ENCODE measurements around the gene STK11IP. TPM values are rescaled to one million over a fixed set of nuclear protein-coding genes. Genes with fewer than 3 reads are reported as not detected.

STK11IP gene
- total RNA-seq, 2 donors from 2014 or later: 18.3 to 60.3 TPM

GRCh38 chr2:219656526-219656925, 58.9 kb downstream of the STK11IP start:
- 54% methylated on average over 1 of the region's 1 CpG for WGBS
- no peak overlapping the region for H3K27ac ChIP-seq

GRCh38 chr2:219658196-219658846, 60.7 kb downstream of the STK11IP start:
- Histone ChIP-seq H3K27ac (no peak overlapping the region), H3K4me3 (no peak overlapping the region), H3K9me3 (no peaks in the 10 kb centered on the region), H3K27me3 (replicated peaks; ENCODE audit: insufficient read depth) (no peaks in the 10 kb centered on the region), H3K36me3 (no peaks in the 10 kb centered on the region), H3K4me1 (replicated peaks) (no peaks in the 10 kb centered on the region)
- DNase-seq (ENCODE audit: low spot score): no peak
- WGBS: 66% methylated on average over 7 of the region's 7 CpGs
- TF ChIP-seq CTCF (IDR thresholded peaks at IDR 0.05): no peak
- TF ChIP-seq POLR2A (IDR thresholded peaks at IDR 0.05): no peak
- no peak for TF ChIP-seq POLR2AphosphoS5 (IDR thresholded peaks at IDR 0.05)
- intact Hi-C loops (cut with DNase I): no loop called here

More at GRCh38 chr2:219656526-219656925, 58.9 kb downstream of the STK11IP start:
- no peaks in the 10 kb centered on the region for H3K27me3 ChIP-seq (replicated peaks; ENCODE audit: insufficient read depth)
- no peak for TF ChIP-seq POLR2A (IDR thresholded peaks at IDR 0.05)
- intact Hi-C loops (cut with DNase I): no loop called here
- H3K4me1 ChIP-seq (replicated peaks): no peaks in the 10 kb centered on the region
- no peak overlapping the region for H3K4me3 ChIP-seq
- no peaks in the 10 kb centered on the region for H3K36me3 ChIP-seq
- no peaks in the 10 kb centered on the region for H3K9me3 ChIP-seq
- no peak for DNase-seq (ENCODE audit: low spot score)

- Histone ChIP-seq H3K36me3 (no peaks in the 10 kb centered on the region), H3K4me3 (no peak overlapping the region), H3K9me3 (no peaks in the 10 kb centered on the region), H3K27ac (no peak overlapping the region), H3K4me1 (replicated peaks) (no peaks in the 10 kb centered on the region), H3K27me3 (replicated peaks; ENCODE audit: insufficient read depth) (no peaks in the 10 kb centered on the region)
- 86% methylated on average over 3 of the region's 3 CpGs for WGBS
- TF ChIP-seq POLR2A (IDR thresholded peaks at IDR 0.05): no peak
- no peak for TF ChIP-seq POLR2AphosphoS5 (IDR thresholded peaks at IDR 0.05)
- no peak for TF ChIP-seq CTCF (IDR thresholded peaks at IDR 0.05)
- intact Hi-C loops (cut with DNase I): no loop called here
- no peak for DNase-seq (ENCODE audit: low spot score)
Measured at GRCh38 chr2:219658874-219659273, 61.2 kb downstream of the STK11IP start.

GRCh38 chr2:219661197-219661954, 63.7 kb downstream of the STK11IP start:
- H3K27ac ChIP-seq: no peak overlapping the region
- WGBS: 48% methylated on average over 7 of the region's 7 CpGs
- no peaks in the 10 kb centered on the region for H3K27me3 ChIP-seq (replicated peaks; ENCODE audit: insufficient read depth)
- DNase-seq (ENCODE audit: low spot score): no peak
- H3K9me3 ChIP-seq: no peaks in the 10 kb centered on the region
- TF ChIP-seq POLR2AphosphoS5 (IDR thresholded peaks at IDR 0.05) (no peak), POLR2A (IDR thresholded peaks at IDR 0.05) (no peak)
- no peaks in the 10 kb centered on the region for H3K36me3 ChIP-seq
- intact Hi-C loops (cut with DNase I): no loop called here
- no peaks in the 10 kb centered on the region for H3K4me1 ChIP-seq (replicated peaks)
- H3K4me3 ChIP-seq: no peak overlapping the region

- H3K9me3 ChIP-seq: no peaks in the 10 kb centered on the region
- 85% methylated on average over 1 of the region's 1 CpG for WGBS
- DNase-seq (ENCODE audit: low spot score): no peak
- H3K27me3 ChIP-seq (replicated peaks; ENCODE audit: insufficient read depth): no peaks in the 10 kb centered on the region
- TF ChIP-seq CTCF (IDR thresholded peaks at IDR 0.05) (no peak), POLR2A (IDR thresholded peaks at IDR 0.05) (no peak), POLR2AphosphoS5 (IDR thresholded peaks at IDR 0.05) (no peak)
- H3K4me1 ChIP-seq (replicated peaks): no peaks in the 10 kb centered on the region
- intact Hi-C loops (cut with DNase I): no loop called here
- no peak overlapping the region for H3K4me3 ChIP-seq
- no peaks in the 10 kb centered on the region for H3K36me3 ChIP-seq
- no peak overlapping the region for H3K27ac ChIP-seq
Measured at GRCh38 chr2:219661955-219662395, 64.3 kb downstream of the STK11IP start.
